Fibroblast of mammary gland (primary cell): ENCODE results near the gene ZKSCAN8.

ENCODE experiments used
- DNase-seq: peaks from one replicate; pipeline ENCODE4 v3.0.0-alpha.2; 2010; ENCODE audit warnings: low read depth
- H3K4me3 ChIP-seq: 2 replicates; pipeline ENCODE4 v1.5.1; 2011; ENCODE audit warnings: low read depth, mild to moderate bottlenecking, low read length, moderate library complexity; ENCODE audit not compliant: control insufficient read depth
- CTCF ChIP-seq: conservative IDR thresholded peaks from 2 replicates; pipeline ENCODE4 v1.5.1; 2011; ENCODE audit warnings: low read depth, low read length, inconsistent platforms; ENCODE audit not compliant: control insufficient read depth, insufficient read depth

The ZKSCAN8 gene

GRCh38 chr6:28134015-28134414, 7.7 kb upstream of the ZKSCAN8 start:
- H3K4me3 ChIP-seq, result no peak overlapping the region
- peak; percentile 49 for TF ChIP-seq CTCF
- peak; percentile 55 for DNase-seq

- H3K4me3 ChIP-seq, result no peak overlapping the region
- TF ChIP-seq CTCF, result no peak
- no peak for DNase-seq
These were observed 7.0 kb upstream of the ZKSCAN8 start for GRCh38 chr6:28134716-28135115.

- no peak for TF ChIP-seq CTCF
- no peak for DNase-seq
- H3K4me3 ChIP-seq, result peak overlapping the region; percentile 66
These were observed 6.3 kb upstream of the ZKSCAN8 start for GRCh38 chr6:28135393-28135792.

DNA sequence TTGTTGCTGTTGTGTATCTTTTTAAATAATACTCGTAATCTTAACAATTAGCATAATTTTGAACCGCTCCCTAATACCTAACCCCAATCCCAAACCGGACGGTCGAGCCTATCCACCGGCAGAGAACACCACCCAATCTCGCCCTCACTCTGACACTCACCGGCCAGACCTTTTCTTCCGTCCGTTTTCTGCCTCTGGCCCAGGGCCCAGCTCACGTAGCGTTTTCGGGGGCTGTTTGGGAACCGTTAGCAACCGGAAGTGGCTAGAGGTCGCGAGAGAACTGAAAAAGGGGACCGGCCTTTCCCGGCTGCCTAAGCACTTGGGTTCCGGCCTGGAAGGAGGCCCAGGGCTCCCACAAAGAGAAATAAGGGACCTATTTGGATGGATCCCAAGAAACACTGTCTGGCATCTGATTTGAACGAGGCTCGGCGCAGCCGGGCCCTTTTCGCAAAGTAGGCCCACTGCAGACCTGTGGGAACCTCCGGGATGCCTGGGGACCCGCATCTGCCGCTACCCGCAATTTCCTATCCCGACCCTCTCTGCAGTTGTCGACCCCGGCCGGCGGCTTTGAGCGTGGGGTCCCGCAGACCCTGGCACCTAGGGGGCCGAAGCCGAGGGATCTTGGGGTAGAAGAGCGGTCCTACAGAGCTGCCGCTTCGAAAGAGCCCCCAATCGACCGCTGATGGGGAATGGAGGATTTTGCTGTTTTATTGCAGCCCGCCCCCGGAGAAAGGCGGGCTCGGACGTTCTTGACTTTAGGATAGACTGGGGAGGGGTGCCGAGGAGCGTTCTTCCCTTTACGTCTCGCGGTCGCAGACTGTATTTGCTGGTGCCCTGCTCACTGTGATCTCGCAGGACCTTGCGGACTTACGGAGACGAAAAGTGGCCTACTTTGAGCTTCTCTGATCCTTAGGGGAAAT, 4.8 kb upstream of the ZKSCAN8 start:
- peak; percentile 97 for DNase-seq
- no peak for TF ChIP-seq CTCF
- H3K4me3 ChIP-seq, result peak overlapping the region; percentile 66

DNA sequence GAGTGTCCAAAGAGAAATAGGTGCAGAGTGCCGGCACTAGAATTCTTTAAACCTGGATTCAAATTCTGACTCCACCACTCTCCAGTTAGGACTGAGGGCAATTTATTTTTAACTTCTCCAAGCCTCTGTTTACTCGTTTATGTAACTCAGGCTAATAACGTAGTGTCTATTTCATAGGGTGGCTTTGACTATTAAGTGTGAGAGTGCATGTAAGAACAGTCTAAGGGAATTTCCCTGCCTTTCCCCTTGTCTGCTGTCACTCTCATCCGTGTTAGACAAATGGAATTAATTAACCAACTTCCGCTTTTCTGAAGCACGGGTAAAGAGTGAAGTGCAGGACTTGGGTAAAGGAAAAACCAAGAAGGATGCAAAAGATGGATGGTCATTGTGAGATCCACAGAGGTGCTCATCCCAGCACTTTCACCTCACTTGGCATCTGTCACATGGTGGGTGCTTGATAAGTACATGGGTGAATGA, 4.1 kb upstream of the ZKSCAN8 start:
- H3K4me3 ChIP-seq, result peak overlapping the region; percentile 66
- TF ChIP-seq CTCF, result no peak

DNA sequence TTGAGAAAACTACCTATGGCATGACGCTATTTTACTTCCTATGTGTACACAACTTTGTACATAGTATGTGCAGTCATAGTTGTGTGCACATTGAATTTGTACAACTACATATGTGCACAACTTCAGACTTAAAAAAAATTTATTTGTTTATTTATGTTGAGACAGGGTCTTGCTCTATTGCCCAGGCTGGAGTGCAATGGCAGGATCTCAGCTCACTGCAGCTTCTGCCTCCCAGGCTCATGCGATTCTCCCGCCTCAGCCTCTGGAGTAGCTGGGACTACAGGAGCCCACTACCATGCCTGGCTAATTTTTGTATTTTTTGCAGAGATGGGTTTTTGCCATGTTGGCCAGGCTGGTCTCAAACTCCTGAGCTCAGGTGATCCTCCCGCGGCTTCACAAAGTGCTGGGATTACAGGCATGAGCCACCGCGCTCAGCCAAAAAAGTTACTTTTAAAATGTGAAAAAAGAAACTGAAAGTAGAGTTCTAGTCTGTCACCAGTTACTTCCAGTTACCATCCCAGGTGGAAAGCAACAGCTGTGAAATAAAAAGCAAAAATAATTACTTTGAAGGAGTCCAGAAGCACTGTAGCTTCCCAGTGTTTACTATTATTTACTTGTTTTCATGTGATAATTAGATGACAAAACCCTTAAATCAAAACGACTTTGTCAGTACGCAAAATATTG, 1.7 kb upstream of the ZKSCAN8 start:
- DNase-seq, result no peak
- no peak overlapping the region for H3K4me3 ChIP-seq
- TF ChIP-seq CTCF, result no peak

More for the DNA sequence above, 4.1 kb upstream of the ZKSCAN8 start:
- peak; percentile 29 for DNase-seq
